Endothelial cell of umbilical vein (primary cell): ENCODE results near the gene BMERB1. TPM values are rescaled to one million over a fixed set of nuclear protein-coding genes. Genes with fewer than 3 reads are reported as not detected.
A peak's percentile ranks its signal among the peaks of the same experiment; 100 is the strongest.

Experiments used
- BruUV-seq: library from RNA; stranded (reverse); fragments of 400-500 nt; replicated peaks from 2 replicates; lab custom pipeline; 2021; lab: Mats Ljungman, UMichigan
- CTCF ChIA-PET: fragments of 300-600, 350-600 bp; sonication (Branson Sonifier 250); formaldehyde crosslinking; loops from one replicate; lab custom pipeline; 2021; ENCODE audit warnings: antibody characterized with exemption, inconsistent platforms; lab: Charles Lee
- POLR2A ChIA-PET: fragments of 300-600, 350-600 bp; sonication (Branson Sonifier 250); formaldehyde crosslinking; loops from one replicate; lab custom pipeline; 2021; ENCODE audit warnings: antibody characterized with exemption, inconsistent platforms; lab: Charles Lee
- DNase-seq: peaks from one replicate; pipeline ENCODE4 v3.0.0-alpha.2; 2011; ENCODE audit warnings: low read depth, low spot score
- FAIRE-seq: peaks from 2 replicates; lab custom pipeline; 2011; peaks lifted over from hg19 to GRCh38; lab: Jason Lieb, UNC
- H2AFZ ChIP-seq: 2 replicates; pipeline ENCODE4 v1.6.0; 2012; ENCODE audit warnings: low read depth, low read length, control low read depth, inconsistent platforms
- H3K27ac ChIP-seq: 2 replicates; pipeline ENCODE4 v1.5.1; 2011; ENCODE audit warnings: low read depth, mild to moderate bottlenecking, control low read depth, low read length, moderate library complexity; ENCODE audit not compliant: insufficient read depth
- H3K27me3 ChIP-seq, 2 experiments: 2 replicates each; pipeline versions ENCODE4 v1.6.0 to v1.6.1; 2011; ENCODE audit warnings: low read length in 2 of 2, mixed read lengths in 1 of 2; ENCODE audit not compliant: control insufficient read depth in 2 of 2, insufficient read depth in 2 of 2
- H3K36me3 ChIP-seq, 2 experiments: 2 replicates in 1 of 2; 3 replicates in 1 of 2; pipeline ENCODE4 v1.5.1; 2011; ENCODE audit warnings: low read length in 2 of 2, mild to moderate bottlenecking in 1 of 2, moderate library complexity in 1 of 2; ENCODE audit not compliant: control insufficient read depth in 2 of 2, insufficient read depth in 2 of 2; ENCODE audit errors: extremely low read depth in 1 of 2
- H3K4me1 ChIP-seq: 3 replicates; pipeline ENCODE4 v1.5.1; 2011; ENCODE audit warnings: mild to moderate bottlenecking, low read length; ENCODE audit not compliant: control insufficient read depth, insufficient read depth; ENCODE audit errors: extremely low read depth
- H3K4me2 ChIP-seq: 2 replicates; pipeline ENCODE4 v1.6.1; 2011; ENCODE audit warnings: low read length, control low read depth, mixed read lengths; ENCODE audit not compliant: insufficient read depth
- H3K4me3 ChIP-seq, 3 experiments: fragments of 200-600 bp in 1 of 3; sonication (generic), shearing (Covaris generic) in 1 of 3; replicated peaks in 1 of 3; 2 replicates each; pipeline ENCODE4 v1.5.1; 2011 to 2016; ENCODE audit warnings: control low read depth in 3 of 3, low read length in 3 of 3, mild to moderate bottlenecking in 2 of 3, inconsistent platforms in 1 of 3, low read depth in 1 of 3, moderate library complexity in 1 of 3; ENCODE audit not compliant: insufficient read depth in 1 of 3
- H3K79me2 ChIP-seq: 2 replicates; pipeline ENCODE4 v1.6.0; 2012; ENCODE audit warnings: low read length, inconsistent platforms; ENCODE audit not compliant: control insufficient read depth, insufficient read depth
- H3K9ac ChIP-seq: replicated peaks from 2 replicates; pipeline ENCODE3; 2011; ENCODE audit warnings: low read length, control low read depth; ENCODE audit not compliant: insufficient read depth; ENCODE audit errors: extremely low read depth
- H3K9me1 ChIP-seq: replicated peaks from 3 replicates; pipeline ENCODE4 v1.6.0; 2011; ENCODE audit warnings: mild to moderate bottlenecking, low read length; ENCODE audit not compliant: control insufficient read depth, insufficient read depth; ENCODE audit errors: extremely low read depth
- H3K9me3 ChIP-seq: replicated peaks from 2 replicates; pipeline ENCODE4 v1.5.1; 2012; ENCODE audit warnings: low read length, inconsistent platforms; ENCODE audit not compliant: control insufficient read depth, insufficient read depth
- H4K20me1 ChIP-seq: replicated peaks from 2 replicates; pipeline ENCODE3; 2011; ENCODE audit warnings: mild to moderate bottlenecking, low read length; ENCODE audit not compliant: control insufficient read depth, insufficient read depth; ENCODE audit errors: extremely low read depth
- CTCF ChIP-seq, 2 donors: IDR thresholded peaks; 1 replicate in 1 of 2; 2 replicates in 1 of 2; pipeline ENCODE4 v1.5.1; 2011; ENCODE audit warnings: low read length in 2 of 2, mild to moderate bottlenecking in 2 of 2, moderate library complexity in 2 of 2, control low read depth in 1 of 2, inconsistent platforms in 1 of 2, low read depth in 1 of 2; ENCODE audit not compliant: insufficient read depth in 1 of 2; ENCODE audit errors: extremely low read depth in 1 of 2
- EZH2 ChIP-seq: IDR thresholded peaks from 2 replicates; pipeline ENCODE4 v1.6.1; 2012; ENCODE audit warnings: borderline replicate concordance, low read depth, mild to moderate bottlenecking, moderate library complexity, low read length, inconsistent platforms; ENCODE audit not compliant: severe bottlenecking
- FOS ChIP-seq: IDR thresholded peaks from 2 replicates; pipeline ENCODE4 v1.6.1; 2011; ENCODE audit warnings: mild to moderate bottlenecking, low read length, moderate library complexity, borderline replicate concordance; ENCODE audit not compliant: insufficient read depth
- GATA2 ChIP-seq: IDR thresholded peaks from 2 replicates; pipeline ENCODE4 v1.7.0; 2011; ENCODE audit warnings: low read depth, mild to moderate bottlenecking, moderate library complexity, mixed read lengths, low read length; ENCODE audit not compliant: insufficient read length, insufficient read depth
- JUN ChIP-seq: IDR thresholded peaks from 2 replicates; pipeline ENCODE4 v1.6.1; 2011; ENCODE audit warnings: borderline replicate concordance, low read depth; ENCODE audit not compliant: insufficient read length, insufficient read depth
- MAX ChIP-seq: IDR thresholded peaks from 2 replicates; pipeline ENCODE4 v1.6.1; 2011; ENCODE audit not compliant: insufficient read depth, insufficient read length
- POLR2A ChIP-seq: IDR thresholded peaks from 2 replicates; pipeline ENCODE4 v1.6.1; 2012; ENCODE audit warnings: low read depth, mild to moderate bottlenecking, control low read depth, low read length
- POLR2AphosphoS5 ChIP-seq: IDR thresholded peaks from 2 replicates; pipeline ENCODE4 v1.6.1; 2012; ENCODE audit warnings: low read depth, mild to moderate bottlenecking, control low read depth, low read length, moderate library complexity; ENCODE audit not compliant: insufficient read depth
- dilution Hi-C: fragments of 300-500 bp; cut with MboI; formaldehyde crosslinking; loops from one replicate; pipeline ENCODE4 v1.15.0; 2019; ENCODE audit warnings: low sequenced_read_pairs; ENCODE audit not compliant: extremely low pct_ligation_motif_present
- intact Hi-C: fragments of 100-400 bp; cut with micrococcal nuclease; formaldehyde crosslinking; loops from one replicate; pipeline ENCODE4 v1.10.0; 2022
- polyA plus RNA-seq, 4 experiments: library from polyadenylated mRNA; depleted of rRNA in 3 of 4; stranded (reverse) in 3 of 4; unstranded in 1 of 4; fragments of >200 nt; gene quantifications; 2 replicates each; pipeline versions ENCODE4 v1.2.1 to v1.2.3, GENCODE V29; 2011 to 2012; ENCODE audit warnings: missing spikeins in 1 of 4
- total RNA-seq: library from RNA; stranded (reverse); gene quantifications from 2 replicates; pipeline ENCODE4 v1.2.3, GENCODE V29; 2021

Gene BMERB1
- total and polyA plus RNA-seq, 2 donors (not counting 3 experiments of a cell fraction or from before 2014, with no cell fraction given) = 14.1 to 17.4 TPM

DNA sequence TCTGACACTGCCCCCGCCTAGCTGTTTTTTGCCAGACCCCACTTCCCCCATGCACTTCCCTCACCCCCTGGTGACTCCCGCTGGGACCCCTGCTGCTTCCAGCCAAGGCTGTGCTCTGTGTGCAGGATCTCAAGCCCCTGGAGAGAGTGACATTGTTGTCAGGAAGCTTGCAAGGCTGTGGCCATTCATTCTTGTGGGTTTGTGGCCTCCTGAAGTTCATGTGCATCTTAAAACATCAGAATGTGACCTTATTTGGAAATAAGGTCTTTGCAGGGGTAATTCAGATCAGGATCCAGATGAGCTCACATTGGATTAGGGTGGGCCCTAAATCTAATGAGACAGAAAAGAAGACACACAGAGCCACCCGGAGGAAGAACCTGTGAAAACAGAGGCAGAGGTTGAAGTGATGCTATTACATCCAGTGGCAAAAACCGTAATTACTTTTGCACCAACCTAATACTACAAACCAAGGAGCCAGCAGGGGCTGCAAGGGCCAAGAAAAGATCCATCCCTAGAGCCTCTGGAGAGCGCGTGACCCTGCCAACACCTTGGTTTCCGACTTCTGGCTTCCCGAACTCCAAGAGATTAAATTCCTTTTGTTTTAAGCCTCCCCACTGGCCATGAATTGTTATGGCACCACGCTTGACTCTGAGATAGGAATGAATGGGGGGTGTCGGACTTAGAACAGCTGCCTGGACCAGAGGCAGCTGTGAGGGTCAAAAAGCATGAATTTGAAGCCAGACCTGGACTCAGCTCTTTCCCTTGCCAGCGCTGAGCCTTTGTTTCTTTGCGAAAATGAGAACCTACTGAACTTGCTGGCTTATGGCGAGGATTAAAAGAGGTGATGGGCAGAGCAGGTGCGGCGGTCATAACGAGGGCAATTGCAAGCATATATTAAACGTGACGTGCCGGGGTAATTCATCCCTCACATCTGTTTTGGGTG is 75.5 kb downstream of the BMERB1 start:
- POLR2A ChIA-PET = no interaction called here
- H3K27ac ChIP-seq = no peak overlapping the region
- dilution Hi-C loops (no loop called here), intact Hi-C loops (no loop called here)
- H3K9me1 ChIP-seq = no peaks in the 10 kb centered on the region
- H3K79me2 ChIP-seq = no peaks in the 10 kb centered on the region
- H3K9me3 ChIP-seq = no peaks in the 10 kb centered on the region
- H3K4me1 ChIP-seq = no peaks in the 10 kb centered on the region
- DNase-seq (no peak), FAIRE-seq (peak; percentile 67)
- BruUV-seq = no TSS peak
- CTCF ChIA-PET = interaction anchor here (0.9 to 1.2 kb wide), 2 partner anchors 12 to 82 kb away, joined by 3 read pairs; no protein-coding TSS in a partner anchor
- no peak overlapping the region for H3K4me2 ChIP-seq
- no peak overlapping the region for H3K9ac ChIP-seq
- TF ChIP-seq FOS (no peak), MAX (no peak), EZH2 (no peak), JUN (no peak), GATA2 (no peak), POLR2A (no peak)
- H3K27me3 ChIP-seq = no peaks in the 10 kb centered on the region
- H2AFZ ChIP-seq = no peak overlapping the region
- H3K36me3 ChIP-seq = no peaks in the 10 kb centered on the region
- no peaks in the 10 kb centered on the region for H4K20me1 ChIP-seq
- H3K4me3 ChIP-seq = no peak overlapping the region

DNA sequence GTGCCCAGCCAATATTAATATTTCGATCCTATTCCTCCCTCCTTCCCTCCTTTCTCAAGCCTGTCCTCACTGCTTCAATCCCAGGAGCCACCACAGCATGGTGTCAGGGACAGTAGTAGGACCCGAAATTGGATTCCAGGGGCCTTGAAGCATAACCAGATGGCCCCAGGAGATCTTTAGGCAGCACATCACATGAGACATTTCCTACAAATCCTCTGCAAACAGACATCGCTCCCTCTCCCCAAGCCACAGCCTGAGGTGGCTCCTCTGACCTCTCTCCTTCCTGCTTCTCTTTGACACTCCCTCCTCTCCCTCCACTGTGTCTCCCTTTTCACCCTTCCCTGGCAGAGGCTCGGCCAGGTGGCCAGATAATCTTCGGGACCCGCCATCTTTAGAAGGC is 76.6 kb downstream of the BMERB1 start:
- TF ChIP-seq POLR2AphosphoS5 (no peak), FOS (no peak), MAX (no peak), GATA2 (no peak), CTCF (IDR thresholded peaks at IDR 0.05; ENCODE audit: extremely low read depth in 1 of 2, insufficient read depth in 1 of 2, low read depth in 1 of 2, low read length in 2 of 2) (no peak)
- CTCF ChIA-PET = no interaction called here
- Histone ChIP-seq H3K36me3 (no peaks in the 10 kb centered on the region), H3K4me3 (no peak overlapping the region), H3K27me3 (no peaks in the 10 kb centered on the region), H3K9me1 (no peaks in the 10 kb centered on the region), H4K20me1 (no peaks in the 10 kb centered on the region), H3K27ac (no peak overlapping the region), H3K4me1 (no peaks in the 10 kb centered on the region), H3K9me3 (no peaks in the 10 kb centered on the region), H2AFZ (no peak overlapping the region), H3K9ac (no peak overlapping the region), H3K79me2 (no peaks in the 10 kb centered on the region), H3K4me2 (no peak overlapping the region)
- no peak for FAIRE-seq
- no TSS peak for BruUV-seq
- dilution Hi-C loops (no loop called here), intact Hi-C loops (no loop called here)
- POLR2A ChIA-PET = no interaction called here
- no peak for DNase-seq
